Measurements from ENCODE around the gene DMRTB1. TPM values are rescaled to one million over a fixed set of nuclear protein-coding genes. Genes with fewer than 3 reads are reported as not detected.

Gene DMRTB1
- total RNA-seq, 1 experiment from 2014 or later = not detected

DNA sequence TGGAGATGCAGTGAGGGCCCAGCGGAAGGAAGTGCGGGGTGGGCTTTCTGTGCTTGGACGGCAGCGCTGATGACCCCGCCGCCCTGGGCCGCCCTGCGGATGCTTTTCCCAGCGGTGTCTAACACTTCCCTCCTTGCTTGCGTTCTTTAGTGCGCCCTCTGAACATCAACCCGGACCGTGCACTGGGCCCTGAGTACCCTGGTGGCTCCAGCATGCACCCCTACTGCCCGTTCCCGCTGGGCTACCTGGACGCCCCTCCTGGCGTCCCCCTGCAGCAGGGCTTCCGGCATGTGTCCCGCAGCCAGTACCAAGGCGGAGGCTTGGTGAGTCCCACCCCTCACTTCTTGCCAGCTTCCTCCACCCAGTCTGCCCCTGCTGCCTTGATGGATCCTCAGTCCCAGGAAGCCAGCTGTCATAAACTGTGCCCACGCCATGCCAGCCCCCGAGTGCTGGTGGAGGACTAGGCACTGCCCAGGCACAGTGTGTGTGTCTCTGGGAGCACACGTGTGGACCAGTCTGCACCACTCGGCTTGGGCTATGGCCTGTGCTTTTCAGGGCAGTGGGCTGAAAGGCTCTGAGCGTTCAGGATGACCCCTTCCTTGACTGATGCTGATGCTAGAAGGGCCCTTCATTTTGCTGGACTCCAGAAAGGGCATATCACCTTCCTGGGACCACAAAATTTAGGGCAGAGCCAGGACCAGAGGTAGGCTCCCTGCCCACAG lies 2.3 kb downstream of the DMRTB1 start:
- no peak overlapping the region for H2AFZ ChIP-seq (ENCODE audit: low read depth, low read length, poor library complexity, severe bottlenecking)
- H3K79me2 ChIP-seq (ENCODE audit: insufficient read depth, low read length) = no peaks in the 10 kb centered on the region
- CTCF ChIA-PET = interaction anchor here (1.4 kb wide), 1 partner anchor 11 kb away, joined by 4 read pairs; no protein-coding TSS in a partner anchor
- H3K4me2 ChIP-seq (ENCODE audit: low read length) = no peak overlapping the region
- H4K20me1 ChIP-seq (ENCODE audit: insufficient read depth) = no peaks in the 10 kb centered on the region
- H3K9me3 ChIP-seq (ENCODE audit: control insufficient read depth in 1 of 2, insufficient read depth in 1 of 2, low read depth in 1 of 2, low read length in 2 of 2) = no peaks in the 10 kb centered on the region
- H3K9ac ChIP-seq (ENCODE audit: low read length) = no peak overlapping the region
- intact Hi-C loops (cut with micrococcal nuclease) = no loop called here
- BruUV-seq (replicated peaks) = no TSS peak
- ATAC-seq (no peak), DNase-seq (ENCODE audit: low read depth, low spot score) (no peak)
- no peak overlapping the region for H3K4me3 ChIP-seq (replicated peaks in 1 of 2; ENCODE audit: low read depth in 1 of 2, low read length in 2 of 2)
- no peaks in the 10 kb centered on the region for H3K9me2 ChIP-seq (ENCODE audit: insufficient read depth)
- POLR2A ChIA-PET = no interaction called here
- H3K27ac ChIP-seq (ENCODE audit: low read depth, low read length) = no peak overlapping the region
- no peaks in the 10 kb centered on the region for H3K27me3 ChIP-seq (ENCODE audit: insufficient read depth, low read length)
- H3K4me1 ChIP-seq (ENCODE audit: control insufficient read depth in 1 of 2, insufficient read depth in 2 of 2, low read length in 2 of 2) = peaks cover 0 to 9% of the 10 kb centered on the region in 2 experiments; a peak in 1 of 4 replicates
- no peaks in the 10 kb centered on the region for H3K36me3 ChIP-seq (ENCODE audit: control insufficient read depth in 1 of 2, insufficient read depth in 2 of 2, low read length in 2 of 2)
- TF ChIP-seq POLR2A (IDR thresholded peaks at IDR 0.05; ENCODE audit: borderline replicate concordance, extremely low read depth, insufficient read depth, insufficient read length) (no peak), EZH2phosphoT487 (IDR thresholded peaks at IDR 0.05; ENCODE audit: borderline replicate concordance) (no peak), SP1 (IDR thresholded peaks at IDR 0.05; ENCODE audit: low read depth) (no peak), RAD21 (IDR thresholded peaks at IDR 0.05; ENCODE audit: low read depth) (no peak), CTCF (IDR thresholded peaks at IDR 0.05 in 2 of 3, conservative IDR thresholded peaks at IDR 0.05 in 1 of 3; ENCODE audit: borderline replicate concordance in 1 of 3, insufficient read depth in 1 of 3, low read depth in 2 of 3, low read length in 2 of 3) (no peak), POLR2AphosphoS5 (IDR thresholded peaks at IDR 0.05; ENCODE audit: low read depth, low read length) (no peak)
- RAD21 ChIA-PET (ENCODE audit: low non-redundant PET in 1 of 2, low total read pairs in 2 of 2, uncharacterized antibody in 2 of 2, unreplicated experiment in 2 of 2) = no interaction called here

DNA sequence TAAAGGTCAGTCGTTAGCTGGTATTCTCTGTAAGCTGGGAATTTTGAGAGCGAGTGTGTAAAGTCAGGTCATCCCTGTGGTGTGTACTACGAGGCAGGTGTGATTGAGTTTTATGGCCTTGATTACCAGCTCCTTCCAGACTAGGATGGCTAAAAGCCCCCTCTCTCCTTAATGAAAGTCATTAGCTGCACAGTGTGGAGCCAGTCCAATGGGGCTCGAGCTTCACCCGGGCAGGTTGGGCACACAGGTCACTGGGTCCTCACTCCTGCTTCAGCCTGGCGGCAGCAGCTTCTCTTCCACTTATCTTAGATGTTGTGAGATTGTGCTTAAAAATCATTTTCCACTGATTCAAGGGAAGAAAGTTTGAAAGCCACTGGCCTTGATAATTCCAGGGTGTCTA lies 3.0 kb downstream of the DMRTB1 start:
- no peak overlapping the region for H3K27ac ChIP-seq (ENCODE audit: low read depth, low read length)
- no peak overlapping the region for H3K4me3 ChIP-seq (replicated peaks in 1 of 2; ENCODE audit: low read depth in 1 of 2, low read length in 2 of 2)
- no peaks in the 10 kb centered on the region for H3K9me2 ChIP-seq (ENCODE audit: insufficient read depth)
- peaks cover 0 to 9% of the 10 kb centered on the region in 2 experiments; a peak in 1 of 4 replicates for H3K4me1 ChIP-seq (ENCODE audit: control insufficient read depth in 1 of 2, insufficient read depth in 2 of 2, low read length in 2 of 2)
- H3K9me3 ChIP-seq (ENCODE audit: control insufficient read depth in 1 of 2, insufficient read depth in 1 of 2, low read depth in 1 of 2, low read length in 2 of 2) = no peaks in the 10 kb centered on the region
- no peak for ATAC-seq
- no peak for DNase-seq (ENCODE audit: low read depth, low spot score)
- H3K4me2 ChIP-seq (ENCODE audit: low read length) = no peak overlapping the region
- no peaks in the 10 kb centered on the region for H3K36me3 ChIP-seq (ENCODE audit: control insufficient read depth in 1 of 2, insufficient read depth in 2 of 2, low read length in 2 of 2)
- CTCF ChIA-PET = interaction anchor here (1.4 kb wide), 1 partner anchor 12 kb away, joined by 4 read pairs; no protein-coding TSS in a partner anchor
- H2AFZ ChIP-seq (ENCODE audit: low read depth, low read length, poor library complexity, severe bottlenecking) = no peak overlapping the region
- H3K9ac ChIP-seq (ENCODE audit: low read length) = no peak overlapping the region
- intact Hi-C loops (cut with micrococcal nuclease) = no loop called here
- no peaks in the 10 kb centered on the region for H3K27me3 ChIP-seq (ENCODE audit: insufficient read depth, low read length)
- POLR2A ChIA-PET = no interaction called here
- H3K79me2 ChIP-seq (ENCODE audit: insufficient read depth, low read length) = no peaks in the 10 kb centered on the region
- no peaks in the 10 kb centered on the region for H4K20me1 ChIP-seq (ENCODE audit: insufficient read depth)
- RAD21 ChIA-PET (ENCODE audit: low non-redundant PET in 1 of 2, low total read pairs in 2 of 2, uncharacterized antibody in 2 of 2, unreplicated experiment in 2 of 2) = no interaction called here
- no TSS peak for BruUV-seq (replicated peaks)
- no peak for TF ChIP-seq RAD21 (IDR thresholded peaks at IDR 0.05; ENCODE audit: low read depth)
- no peak for TF ChIP-seq SIN3A (IDR thresholded peaks at IDR 0.05; ENCODE audit: low read depth)
- TF ChIP-seq, protein P1, sequence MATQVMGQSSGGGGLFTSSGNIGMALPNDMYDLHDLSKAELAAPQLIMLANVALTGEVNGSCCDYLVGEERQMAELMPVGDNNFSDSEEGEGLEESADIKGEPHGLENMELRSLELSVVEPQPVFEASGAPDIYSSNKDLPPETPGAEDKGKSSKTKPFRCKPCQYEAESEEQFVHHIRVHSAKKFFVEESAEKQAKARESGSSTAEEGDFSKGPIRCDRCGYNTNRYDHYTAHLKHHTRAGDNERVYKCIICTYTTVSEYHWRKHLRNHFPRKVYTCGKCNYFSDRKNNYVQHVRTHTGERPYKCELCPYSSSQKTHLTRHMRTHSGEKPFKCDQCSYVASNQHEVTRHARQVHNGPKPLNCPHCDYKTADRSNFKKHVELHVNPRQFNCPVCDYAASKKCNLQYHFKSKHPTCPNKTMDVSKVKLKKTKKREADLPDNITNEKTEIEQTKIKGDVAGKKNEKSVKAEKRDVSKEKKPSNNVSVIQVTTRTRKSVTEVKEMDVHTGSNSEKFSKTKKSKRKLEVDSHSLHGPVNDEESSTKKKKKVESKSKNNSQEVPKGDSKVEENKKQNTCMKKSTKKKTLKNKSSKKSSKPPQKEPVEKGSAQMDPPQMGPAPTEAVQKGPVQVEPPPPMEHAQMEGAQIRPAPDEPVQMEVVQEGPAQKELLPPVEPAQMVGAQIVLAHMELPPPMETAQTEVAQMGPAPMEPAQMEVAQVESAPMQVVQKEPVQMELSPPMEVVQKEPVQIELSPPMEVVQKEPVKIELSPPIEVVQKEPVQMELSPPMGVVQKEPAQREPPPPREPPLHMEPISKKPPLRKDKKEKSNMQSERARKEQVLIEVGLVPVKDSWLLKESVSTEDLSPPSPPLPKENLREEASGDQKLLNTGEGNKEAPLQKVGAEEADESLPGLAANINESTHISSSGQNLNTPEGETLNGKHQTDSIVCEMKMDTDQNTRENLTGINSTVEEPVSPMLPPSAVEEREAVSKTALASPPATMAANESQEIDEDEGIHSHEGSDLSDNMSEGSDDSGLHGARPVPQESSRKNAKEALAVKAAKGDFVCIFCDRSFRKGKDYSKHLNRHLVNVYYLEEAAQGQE (IDR thresholded peaks at IDR 0.05; ENCODE audit: low read depth) = no peak
- TF ChIP-seq CBX3 (IDR thresholded peaks at IDR 0.05; ENCODE audit: low read depth) = no peak
- no peak for TF ChIP-seq SRF (IDR thresholded peaks at IDR 0.05; ENCODE audit: low read depth)
- no peak for TF ChIP-seq POLR2A (IDR thresholded peaks at IDR 0.05; ENCODE audit: borderline replicate concordance, extremely low read depth, insufficient read depth, insufficient read length)
- TF ChIP-seq ZNF274 (IDR thresholded peaks at IDR 0.05; ENCODE audit: low read depth, low read length) = no peak
- no peak for TF ChIP-seq POLR2AphosphoS5 (IDR thresholded peaks at IDR 0.05; ENCODE audit: low read depth, low read length)
- TF ChIP-seq YY1 (IDR thresholded peaks at IDR 0.05; ENCODE audit: extremely low read depth, insufficient replicate concordance, low read depth, low read length) = no peak
- no peak for TF ChIP-seq MAX (IDR thresholded peaks at IDR 0.05)
